AG04449 (cell line): Measurements from ENCODE around the gene UST.
"Not testable (repeated sequence)": the region's sequence is repeated elsewhere in the genome, so short reads cannot be mapped to it uniquely, and the experiment has no call there.

Experiments used
- CTCF ChIA-PET: fragments of 350-600 bp; formaldehyde crosslinking; extraction: SDS; loops from one replicate; lab custom pipeline; 2021; ENCODE audit warnings: antibody characterized with exemption; lab: Yijun Ruan, JAX
- POLR2A ChIA-PET: fragments of 400-600, 350-600 bp; formaldehyde crosslinking; extraction: SDS; loops from one replicate; lab custom pipeline; 2020; ENCODE audit warnings: antibody characterized with exemption, inconsistent platforms; lab: Yijun Ruan, JAX
- DNase-seq: peaks from one replicate; pipeline ENCODE4 v3.0.0-alpha.2; 2010; ENCODE audit warnings: low read depth, low spot score
- H3K4me3 ChIP-seq: 2 replicates; pipeline ENCODE4 v1.5.1; 2011; ENCODE audit warnings: low read depth, mild to moderate bottlenecking, control low read depth, low read length
- CTCF ChIP-seq: IDR thresholded peaks from one replicate; pipeline ENCODE4 v1.5.1; 2011; ENCODE audit warnings: mild to moderate bottlenecking, moderate library complexity, low read length, control low read depth, inconsistent platforms; ENCODE audit not compliant: insufficient read depth; ENCODE audit errors: missing control alignments

The UST gene

GRCh38 chr6:148760258-148760534, 13.4 kb downstream of the UST start:
- POLR2A ChIA-PET: no interaction called here
- CTCF ChIA-PET: interaction anchor here (0.8 to 3.3 kb wide), 3 partner anchors 8 to 182 kb away, joined by 3 to 10 read pairs (median 5); no protein-coding TSS in a partner anchor

GRCh38 chr6:148760568-148761526, 14.0 kb downstream of the UST start:
- H3K4me3 ChIP-seq: peak overlapping the region; percentile 55
- ChIA-PET POLR2A (interaction anchor here (1.0 kb wide), 1 partner anchor 12 kb away, joined by 5 read pairs; no protein-coding TSS in a partner anchor), CTCF (interaction anchor here (0.7 to 3.3 kb wide), 4 partner anchors 8 to 183 kb away, joined by 3 to 10 read pairs (median 4); no protein-coding TSS in a partner anchor)
- TF ChIP-seq CTCF: no peak
- DNase-seq: peak; percentile 90

More at GRCh38 chr6:148760258-148760534, 13.4 kb downstream of the UST start:
- no peak for TF ChIP-seq CTCF
- no peak for DNase-seq
- no peak overlapping the region for H3K4me3 ChIP-seq

- TF ChIP-seq CTCF: no peak
- ChIA-PET POLR2A (interaction anchor here (1.0 kb wide), 1 partner anchor 13 kb away, joined by 5 read pairs; no protein-coding TSS in a partner anchor), CTCF (interaction anchor here (0.7 to 3.3 kb wide), 4 partner anchors 9 to 184 kb away, joined by 3 to 10 read pairs (median 4); no protein-coding TSS in a partner anchor)
- H3K4me3 ChIP-seq: peak overlapping the region; percentile 55
- no peak for DNase-seq
Measured at GRCh38 chr6:148761527-148762011, 14.7 kb downstream of the UST start.

- no peak for TF ChIP-seq CTCF
- no peak for DNase-seq
- CTCF ChIA-PET: no interaction called here
- no peak overlapping the region for H3K4me3 ChIP-seq
- POLR2A ChIA-PET: no interaction called here
Measured at GRCh38 chr6:148762231-148762630, 15.4 kb downstream of the UST start.

GRCh38 chr6:148764259-148765020, 17.6 kb downstream of the UST start:
- DNase-seq, H3K4me3 ChIP-seq, CTCF ChIA-PET, POLR2A ChIA-PET: not testable (repeated sequence)

- POLR2A ChIA-PET: no interaction called here
- H3K4me3 ChIP-seq: no peak overlapping the region
- TF ChIP-seq CTCF: no peak
- CTCF ChIA-PET: interaction anchor here (1.2 kb wide), 1 partner anchor 9 kb away, joined by 10 read pairs; no protein-coding TSS in a partner anchor
- DNase-seq: no peak
Measured at GRCh38 chr6:148765898-148766808, 19.3 kb downstream of the UST start.
